Neutrophil (primary cell): ENCODE data around the gene CLCA1.

Source experiments
- H3K27ac ChIP-seq: fragments of 200-600 bp; sonication (generic); 2 replicates; pipeline ENCODE4 v1.5.1; 2016; ENCODE audit warnings: mild to moderate bottlenecking, moderate library complexity
- H3K27me3 ChIP-seq: fragments of 200-600 bp; sonication (generic); 2 replicates; pipeline ENCODE4 v1.6.0; 2016; ENCODE audit warnings: mild to moderate bottlenecking
- H3K36me3 ChIP-seq: fragments of 200-600 bp; sonication (generic); 2 replicates; pipeline ENCODE4 v1.5.1; 2017
- H3K4me1 ChIP-seq, 2 experiments: fragments of 200-600 bp in 1 of 2; sonication (generic) in 1 of 2; 1 replicate in 1 of 2; 2 replicates in 1 of 2; pipeline versions ENCODE4 v1.5.1 to v1.6.1; 2013 to 2016; ENCODE audit warnings: low read depth in 1 of 2, low read length in 1 of 2, mild to moderate bottlenecking in 1 of 2, moderate library complexity in 1 of 2; ENCODE audit not compliant: control insufficient read depth in 1 of 2, insufficient read depth in 1 of 2
- H3K4me3 ChIP-seq, 2 experiments: fragments of 200-600 bp in 1 of 2; sonication (generic) in 1 of 2; 1 replicate in 1 of 2; 2 replicates in 1 of 2; pipeline ENCODE4 v1.5.1; 2013 to 2016; ENCODE audit warnings: low read depth in 1 of 2, low read length in 1 of 2, mild to moderate bottlenecking in 1 of 2, moderate library complexity in 1 of 2
- H3K9me3 ChIP-seq: fragments of 200-600 bp; sonication (generic); 2 replicates; pipeline ENCODE4 v1.5.1; 2016
- TF ChIP-seq, protein P1 (sequence below): fragments of 200-600 bp; sonication (generic); IDR thresholded peaks from 2 replicates; pipeline ENCODE4 v1.5.1; 2016; ENCODE audit warnings: antibody characterized with exemption

CLCA1 gene

DNA sequence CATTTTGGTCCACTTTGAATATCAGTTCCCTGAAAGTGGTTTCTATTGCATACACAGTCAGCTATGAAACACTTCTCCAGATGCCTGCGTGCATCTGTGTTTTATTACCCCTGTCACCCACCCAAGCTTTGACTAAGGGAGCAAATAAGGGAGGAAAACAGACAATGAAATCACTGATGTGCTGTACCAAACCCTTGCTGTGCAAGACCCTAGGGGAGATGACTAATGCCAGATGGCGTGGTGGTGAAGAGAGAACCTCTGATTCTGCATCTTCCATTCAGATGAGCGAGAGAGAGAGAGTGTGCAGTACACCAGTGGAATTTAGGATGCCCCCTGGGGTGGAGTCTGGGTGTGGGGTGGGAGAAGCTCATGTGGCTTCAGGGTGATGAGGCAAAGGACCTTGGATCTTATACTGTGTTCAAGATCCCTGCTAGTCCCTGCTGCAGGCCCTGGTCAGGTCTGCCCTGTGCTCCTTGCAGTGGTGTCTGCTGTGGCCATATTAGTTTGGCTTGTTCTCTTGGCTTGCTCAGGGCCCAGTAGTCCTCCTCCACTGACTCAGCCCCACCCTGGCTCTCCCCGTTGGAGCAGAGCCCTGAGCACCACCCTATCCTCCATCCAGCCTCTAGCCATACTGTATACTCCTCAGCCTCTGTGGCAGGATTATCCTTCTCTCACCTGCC lies 18.5 kb downstream of the CLCA1 start:
- H3K27ac ChIP-seq: no peak overlapping the region

DNA sequence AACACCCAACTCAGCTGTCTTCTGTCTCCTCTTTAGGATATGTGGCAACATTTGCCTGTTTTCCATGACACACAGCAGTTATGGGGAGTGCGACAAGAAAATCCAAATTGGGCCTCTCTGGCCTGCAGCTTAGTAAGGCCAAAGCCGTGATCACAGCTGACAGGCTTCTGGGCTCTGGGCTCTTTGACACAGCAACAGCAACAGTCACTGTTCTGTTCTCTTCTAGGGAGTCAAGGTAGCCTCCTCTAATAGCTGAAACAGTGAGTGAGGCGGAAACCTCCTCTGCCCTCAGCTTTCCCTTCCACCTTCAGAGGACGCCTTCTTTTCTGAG lies 19.0 kb downstream of the CLCA1 start:
- Histone ChIP-seq H3K27ac (no peak overlapping the region), H3K4me1 (no peaks in the 10 kb centered on the region), H3K9me3 (no peaks in the 10 kb centered on the region), H3K36me3 (no peaks in the 10 kb centered on the region), H3K27me3 (no peaks in the 10 kb centered on the region), H3K4me3 (no peak overlapping the region)
- TF ChIP-seq, protein P1, sequence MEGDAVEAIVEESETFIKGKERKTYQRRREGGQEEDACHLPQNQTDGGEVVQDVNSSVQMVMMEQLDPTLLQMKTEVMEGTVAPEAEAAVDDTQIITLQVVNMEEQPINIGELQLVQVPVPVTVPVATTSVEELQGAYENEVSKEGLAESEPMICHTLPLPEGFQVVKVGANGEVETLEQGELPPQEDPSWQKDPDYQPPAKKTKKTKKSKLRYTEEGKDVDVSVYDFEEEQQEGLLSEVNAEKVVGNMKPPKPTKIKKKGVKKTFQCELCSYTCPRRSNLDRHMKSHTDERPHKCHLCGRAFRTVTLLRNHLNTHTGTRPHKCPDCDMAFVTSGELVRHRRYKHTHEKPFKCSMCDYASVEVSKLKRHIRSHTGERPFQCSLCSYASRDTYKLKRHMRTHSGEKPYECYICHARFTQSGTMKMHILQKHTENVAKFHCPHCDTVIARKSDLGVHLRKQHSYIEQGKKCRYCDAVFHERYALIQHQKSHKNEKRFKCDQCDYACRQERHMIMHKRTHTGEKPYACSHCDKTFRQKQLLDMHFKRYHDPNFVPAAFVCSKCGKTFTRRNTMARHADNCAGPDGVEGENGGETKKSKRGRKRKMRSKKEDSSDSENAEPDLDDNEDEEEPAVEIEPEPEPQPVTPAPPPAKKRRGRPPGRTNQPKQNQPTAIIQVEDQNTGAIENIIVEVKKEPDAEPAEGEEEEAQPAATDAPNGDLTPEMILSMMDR: no peak

More for the DNA sequence above, 18.5 kb downstream of the CLCA1 start:
- Histone ChIP-seq H3K4me3 (no peak overlapping the region), H3K9me3 (no peaks in the 10 kb centered on the region), H3K36me3 (no peaks in the 10 kb centered on the region), H3K4me1 (no peaks in the 10 kb centered on the region), H3K27me3 (no peaks in the 10 kb centered on the region)
- TF ChIP-seq, protein P1: no peak

DNA sequence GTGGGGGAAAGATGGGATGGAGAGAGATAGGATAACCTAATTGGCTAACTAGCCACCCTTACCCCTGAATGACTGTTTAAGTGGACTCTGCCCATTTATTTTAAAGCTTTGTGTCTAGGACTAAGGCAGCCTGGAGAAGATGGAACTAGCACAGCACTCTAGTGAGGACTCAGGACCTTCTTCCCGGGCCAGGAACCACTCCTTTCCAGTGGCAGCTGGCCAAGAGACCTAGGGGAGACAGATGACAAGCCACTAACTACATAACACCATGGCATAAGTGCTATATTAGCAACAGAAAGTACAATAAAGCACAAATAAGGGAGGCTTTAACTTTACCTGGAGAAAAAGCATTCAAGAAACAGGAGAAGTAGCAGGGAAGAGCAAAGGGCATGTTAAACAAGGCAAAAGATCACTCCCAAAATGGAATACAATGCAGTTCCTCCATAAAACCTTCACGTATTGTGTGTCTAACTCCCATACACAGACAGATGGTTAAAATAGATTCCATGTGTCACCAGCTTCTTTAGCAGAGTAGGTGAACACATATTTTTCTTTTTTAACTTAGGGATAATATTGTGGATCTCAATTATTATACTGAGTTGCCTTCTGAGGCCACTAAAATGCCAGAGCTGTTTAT lies 20.6 kb downstream of the CLCA1 start:
- Histone ChIP-seq H3K36me3 (no peaks in the 10 kb centered on the region), H3K4me3 (no peak overlapping the region)

DNA sequence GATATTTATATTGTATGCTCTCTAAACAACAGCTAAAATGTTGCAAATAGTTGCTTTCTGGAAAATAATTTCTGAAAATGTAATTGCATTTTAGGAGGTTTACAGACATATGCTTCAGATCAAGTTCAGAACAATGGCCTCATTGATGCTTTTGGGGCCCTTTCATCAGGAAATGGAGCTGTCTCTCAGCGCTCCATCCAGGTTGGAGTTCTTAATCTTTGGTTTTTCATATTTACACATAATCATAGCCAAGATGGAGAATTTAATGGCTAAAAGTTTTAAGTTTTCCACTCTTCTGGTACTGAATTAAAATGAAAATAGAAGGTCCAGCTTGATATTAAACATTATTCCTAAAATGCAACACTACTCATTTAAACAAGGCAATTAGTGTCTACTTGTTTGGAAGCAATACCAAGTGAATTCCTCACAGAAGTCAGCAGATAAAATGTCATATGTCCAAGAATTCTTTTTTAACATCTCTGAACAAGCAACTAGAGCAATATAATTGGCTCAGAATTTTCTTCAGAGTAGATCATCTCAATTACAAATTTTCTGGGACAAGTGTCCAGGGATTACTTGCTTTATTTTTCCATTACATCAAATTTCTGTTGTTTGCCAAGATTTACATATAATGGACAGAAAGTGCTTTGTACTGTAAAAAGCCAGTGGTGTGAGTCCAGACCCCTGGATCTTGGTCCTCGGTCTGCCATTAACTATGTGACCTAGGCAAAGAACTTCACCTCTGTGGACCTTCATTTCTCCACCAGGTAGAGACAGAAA lies 22.6 kb downstream of the CLCA1 start:
- no peaks in the 10 kb centered on the region for H3K36me3 ChIP-seq
- H3K27ac ChIP-seq: no peak overlapping the region
- H3K4me1 ChIP-seq: no peaks in the 10 kb centered on the region
- H3K9me3 ChIP-seq: no peaks in the 10 kb centered on the region
- H3K27me3 ChIP-seq: no peaks in the 10 kb centered on the region
- TF ChIP-seq, protein P1: no peak
- no peak overlapping the region for H3K4me3 ChIP-seq

More for the DNA sequence above, 20.6 kb downstream of the CLCA1 start:
- Histone ChIP-seq H3K4me1 (no peaks in the 10 kb centered on the region), H3K27me3 (no peaks in the 10 kb centered on the region), H3K27ac (no peak overlapping the region), H3K9me3 (no peaks in the 10 kb centered on the region)
- TF ChIP-seq, protein P1: no peak

DNA sequence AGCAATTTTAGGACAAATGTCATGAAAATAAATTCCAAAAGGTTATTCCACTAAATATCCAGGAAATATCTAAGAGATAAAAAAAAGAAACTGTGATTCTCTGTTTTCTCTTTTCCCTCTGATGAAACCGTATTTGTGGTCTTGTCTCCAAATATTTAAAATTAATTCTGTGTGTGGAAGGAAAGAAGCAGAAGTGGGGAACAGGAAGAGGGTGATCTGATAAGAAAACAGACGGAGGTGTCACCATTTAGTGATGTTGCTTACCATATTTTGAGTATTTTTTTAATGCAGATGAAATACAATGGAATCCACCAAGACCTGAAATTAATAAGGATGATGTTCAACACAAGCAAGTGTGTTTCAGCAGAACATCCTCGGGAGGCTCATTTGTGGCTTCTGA lies 29.6 kb downstream of the CLCA1 start:
- Histone ChIP-seq H3K9me3 (no peaks in the 10 kb centered on the region), H3K4me3 (no peak overlapping the region), H3K27me3 (no peaks in the 10 kb centered on the region), H3K36me3 (no peaks in the 10 kb centered on the region), H3K4me1 (peaks cover 0 to 5% of the 10 kb centered on the region in 2 experiments), H3K27ac (no peak overlapping the region)
- TF ChIP-seq, protein P1: no peak
